HL-60 (cell line): Measurements from ENCODE around the gene PPP6R3.

Experiments used
- GABPA ChIP-seq: IDR thresholded peaks from 2 replicates; pipeline ENCODE4 v1.6.1; 2012; ENCODE audit warnings: low read depth
- POLR2AphosphoS5 ChIP-seq: IDR thresholded peaks from 2 replicates; pipeline ENCODE4 v1.6.1; 2012; ENCODE audit warnings: low read depth
- SPI1 ChIP-seq: IDR thresholded peaks from 2 replicates; pipeline ENCODE4 v1.6.1; 2012; ENCODE audit warnings: low read depth, mild to moderate bottlenecking, borderline replicate concordance
- TF ChIP-seq, protein P1 (sequence below): IDR thresholded peaks from one replicate; pipeline ENCODE4 v1.5.1; 2011; ENCODE audit warnings: low read length, control low read depth, inconsistent platforms; ENCODE audit not compliant: insufficient read depth
- TF ChIP-seq, protein P2 (sequence below): IDR thresholded peaks from 2 replicates; pipeline ENCODE4 v1.6.1; 2012; ENCODE audit warnings: low read depth; ENCODE audit not compliant: insufficient replicate concordance

DNA sequence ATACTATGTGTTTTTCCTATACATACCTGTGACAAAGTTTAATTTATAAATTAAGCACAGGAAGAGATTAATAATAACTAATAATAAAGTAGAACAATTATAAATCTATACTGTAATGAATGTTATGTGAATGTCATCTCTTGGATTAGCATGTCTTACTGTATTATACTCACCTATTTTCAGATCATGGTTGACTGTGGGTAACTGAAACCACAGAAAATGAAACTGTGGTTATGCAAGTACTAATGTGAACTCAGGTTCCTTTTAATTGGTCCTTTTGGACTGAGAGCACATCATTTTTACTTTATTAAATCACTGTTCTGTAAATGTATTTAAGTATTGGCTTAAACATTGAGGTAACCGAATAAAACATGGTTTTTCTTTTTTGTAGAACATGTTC is 108.8 kb downstream of the PPP6R3 start:
- TF ChIP-seq, protein P1, sequence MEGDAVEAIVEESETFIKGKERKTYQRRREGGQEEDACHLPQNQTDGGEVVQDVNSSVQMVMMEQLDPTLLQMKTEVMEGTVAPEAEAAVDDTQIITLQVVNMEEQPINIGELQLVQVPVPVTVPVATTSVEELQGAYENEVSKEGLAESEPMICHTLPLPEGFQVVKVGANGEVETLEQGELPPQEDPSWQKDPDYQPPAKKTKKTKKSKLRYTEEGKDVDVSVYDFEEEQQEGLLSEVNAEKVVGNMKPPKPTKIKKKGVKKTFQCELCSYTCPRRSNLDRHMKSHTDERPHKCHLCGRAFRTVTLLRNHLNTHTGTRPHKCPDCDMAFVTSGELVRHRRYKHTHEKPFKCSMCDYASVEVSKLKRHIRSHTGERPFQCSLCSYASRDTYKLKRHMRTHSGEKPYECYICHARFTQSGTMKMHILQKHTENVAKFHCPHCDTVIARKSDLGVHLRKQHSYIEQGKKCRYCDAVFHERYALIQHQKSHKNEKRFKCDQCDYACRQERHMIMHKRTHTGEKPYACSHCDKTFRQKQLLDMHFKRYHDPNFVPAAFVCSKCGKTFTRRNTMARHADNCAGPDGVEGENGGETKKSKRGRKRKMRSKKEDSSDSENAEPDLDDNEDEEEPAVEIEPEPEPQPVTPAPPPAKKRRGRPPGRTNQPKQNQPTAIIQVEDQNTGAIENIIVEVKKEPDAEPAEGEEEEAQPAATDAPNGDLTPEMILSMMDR = no peak
- TF ChIP-seq, protein P2, sequence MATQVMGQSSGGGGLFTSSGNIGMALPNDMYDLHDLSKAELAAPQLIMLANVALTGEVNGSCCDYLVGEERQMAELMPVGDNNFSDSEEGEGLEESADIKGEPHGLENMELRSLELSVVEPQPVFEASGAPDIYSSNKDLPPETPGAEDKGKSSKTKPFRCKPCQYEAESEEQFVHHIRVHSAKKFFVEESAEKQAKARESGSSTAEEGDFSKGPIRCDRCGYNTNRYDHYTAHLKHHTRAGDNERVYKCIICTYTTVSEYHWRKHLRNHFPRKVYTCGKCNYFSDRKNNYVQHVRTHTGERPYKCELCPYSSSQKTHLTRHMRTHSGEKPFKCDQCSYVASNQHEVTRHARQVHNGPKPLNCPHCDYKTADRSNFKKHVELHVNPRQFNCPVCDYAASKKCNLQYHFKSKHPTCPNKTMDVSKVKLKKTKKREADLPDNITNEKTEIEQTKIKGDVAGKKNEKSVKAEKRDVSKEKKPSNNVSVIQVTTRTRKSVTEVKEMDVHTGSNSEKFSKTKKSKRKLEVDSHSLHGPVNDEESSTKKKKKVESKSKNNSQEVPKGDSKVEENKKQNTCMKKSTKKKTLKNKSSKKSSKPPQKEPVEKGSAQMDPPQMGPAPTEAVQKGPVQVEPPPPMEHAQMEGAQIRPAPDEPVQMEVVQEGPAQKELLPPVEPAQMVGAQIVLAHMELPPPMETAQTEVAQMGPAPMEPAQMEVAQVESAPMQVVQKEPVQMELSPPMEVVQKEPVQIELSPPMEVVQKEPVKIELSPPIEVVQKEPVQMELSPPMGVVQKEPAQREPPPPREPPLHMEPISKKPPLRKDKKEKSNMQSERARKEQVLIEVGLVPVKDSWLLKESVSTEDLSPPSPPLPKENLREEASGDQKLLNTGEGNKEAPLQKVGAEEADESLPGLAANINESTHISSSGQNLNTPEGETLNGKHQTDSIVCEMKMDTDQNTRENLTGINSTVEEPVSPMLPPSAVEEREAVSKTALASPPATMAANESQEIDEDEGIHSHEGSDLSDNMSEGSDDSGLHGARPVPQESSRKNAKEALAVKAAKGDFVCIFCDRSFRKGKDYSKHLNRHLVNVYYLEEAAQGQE = no peak
- TF ChIP-seq GABPA (no peak), POLR2AphosphoS5 (no peak), SPI1 (no peak)
